CD4-positive, alpha-beta T cell treated with Interleukin-17A for 1 hour (primary cell): ENCODE data around the gene MACROD2.

Experiments used
- DNase-seq: peaks from one replicate; pipeline ENCODE4 v3.0.0-alpha.2; 2020

Gene MACROD2

GRCh38 chr20:15439551-15439950 is 1444.2 kb downstream of the MACROD2 start:
- DNase-seq = no peak

DNA sequence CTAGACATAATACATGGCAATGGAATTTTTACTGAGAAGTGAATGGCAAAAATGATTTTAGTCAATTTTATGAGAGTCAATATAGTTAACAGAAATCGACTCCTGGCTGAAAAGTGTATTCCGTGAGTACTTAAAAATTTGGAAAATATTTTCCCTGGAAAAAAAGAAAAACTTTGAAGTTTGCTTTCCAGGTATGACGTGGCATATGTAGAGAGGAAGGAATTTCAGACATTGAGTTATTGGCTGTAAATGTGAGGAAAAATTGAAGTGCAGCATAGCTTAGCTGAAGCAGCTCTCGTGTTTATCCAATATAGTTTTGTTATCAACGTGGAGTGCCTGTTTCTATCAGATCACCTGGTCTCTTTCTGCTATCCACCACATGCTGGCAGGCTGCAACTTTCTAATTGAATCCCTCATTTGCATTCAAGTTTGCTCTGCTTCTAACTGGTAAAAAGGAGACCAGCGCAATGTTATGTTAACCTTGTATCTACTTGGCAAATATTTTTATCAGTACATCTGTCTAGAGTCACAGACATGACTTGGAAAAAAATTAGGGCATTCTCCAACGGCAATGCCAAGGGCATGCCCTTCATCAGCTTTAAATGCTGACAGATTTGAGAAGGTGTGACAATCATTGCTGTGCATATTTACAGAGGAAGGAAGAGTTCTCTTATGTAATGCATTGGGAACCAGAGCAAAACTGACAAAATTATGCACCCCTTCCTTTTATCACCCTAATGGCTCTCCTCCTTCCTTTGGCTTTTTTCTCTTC is 1444.9 kb downstream of the MACROD2 start:
- no peak for DNase-seq

DNA sequence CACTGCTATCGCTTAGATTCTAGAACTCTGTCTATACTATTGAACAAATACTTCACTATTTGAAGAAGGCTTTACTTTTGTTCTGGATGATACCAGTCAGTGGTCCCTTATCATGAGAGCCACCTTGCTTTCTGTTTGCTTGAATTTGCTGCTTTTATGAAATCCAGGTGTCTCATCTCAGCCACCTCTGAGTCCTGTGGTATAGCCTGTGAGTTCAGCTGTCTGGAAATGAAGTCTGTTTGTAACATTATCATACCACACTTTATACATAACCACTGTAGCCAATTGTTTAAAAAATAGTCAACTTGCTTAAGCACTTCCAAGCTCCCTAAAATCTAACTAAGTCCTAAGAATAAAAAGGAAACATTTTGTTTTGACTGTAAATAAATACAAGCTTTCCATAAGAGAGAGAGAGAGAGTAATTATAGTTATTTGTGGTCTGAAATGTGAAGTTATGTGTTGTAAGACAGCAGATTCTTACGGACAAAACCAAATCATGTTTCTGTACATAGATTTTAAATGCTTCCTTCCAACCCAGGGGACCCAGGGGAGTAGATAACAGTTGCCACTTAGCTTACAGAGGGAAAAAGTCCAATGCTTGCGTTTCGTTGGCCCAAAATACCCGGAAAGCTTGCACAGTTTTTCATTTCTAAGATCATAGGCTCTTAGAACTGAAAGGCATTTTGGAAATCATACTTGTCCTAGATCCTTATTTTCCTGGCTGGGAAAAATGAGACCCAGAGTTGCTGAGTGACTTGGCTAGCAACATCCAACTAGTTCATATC is 1449.9 kb downstream of the MACROD2 start:
- no peak for DNase-seq

DNA sequence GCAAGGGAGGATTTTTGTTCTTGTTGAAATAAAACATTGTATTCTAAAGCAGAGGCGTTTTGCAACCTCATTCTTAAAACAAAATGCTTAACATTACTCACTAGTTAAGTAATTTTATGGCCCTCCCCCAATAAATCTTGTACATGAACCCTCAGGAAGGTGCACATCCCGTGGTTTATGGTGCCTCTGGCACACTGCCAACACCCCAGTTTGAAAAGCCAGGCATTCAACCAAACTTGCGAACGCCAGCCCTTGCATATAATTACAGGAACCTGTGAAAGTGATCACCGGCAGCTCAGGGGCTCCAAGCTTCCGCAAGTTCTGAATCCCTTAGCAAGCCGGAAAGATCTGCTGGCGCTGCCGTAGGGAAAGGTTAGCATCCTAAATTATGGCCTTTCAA is 1451.1 kb downstream of the MACROD2 start:
- no peak for DNase-seq

DNA sequence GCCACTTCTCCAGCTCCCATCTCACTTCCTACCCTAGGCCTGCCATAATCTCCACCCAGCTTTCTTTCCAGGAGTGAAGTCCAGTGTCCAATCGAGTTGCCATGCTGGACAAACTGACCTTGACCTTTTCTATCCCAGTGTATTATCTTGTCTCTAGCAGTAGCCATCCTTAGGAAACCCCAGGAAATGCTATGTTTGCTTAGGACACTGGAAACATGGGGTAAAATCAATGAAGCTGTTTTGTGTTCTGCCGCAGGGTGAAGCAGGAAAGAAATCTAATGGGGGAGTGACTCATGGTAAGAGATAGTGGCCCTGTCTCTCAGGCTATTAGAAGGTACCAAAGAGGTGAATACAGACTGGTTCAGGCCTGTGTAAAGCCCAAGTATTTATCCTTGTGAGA is 1452.2 kb downstream of the MACROD2 start:
- no peak for DNase-seq

- DNase-seq = no peak
These were observed 1453.7 kb downstream of the MACROD2 start for GRCh38 chr20:15449061-15449460.

GRCh38 chr20:15451241-15451640 is 1455.9 kb downstream of the MACROD2 start:
- no peak for DNase-seq

DNA sequence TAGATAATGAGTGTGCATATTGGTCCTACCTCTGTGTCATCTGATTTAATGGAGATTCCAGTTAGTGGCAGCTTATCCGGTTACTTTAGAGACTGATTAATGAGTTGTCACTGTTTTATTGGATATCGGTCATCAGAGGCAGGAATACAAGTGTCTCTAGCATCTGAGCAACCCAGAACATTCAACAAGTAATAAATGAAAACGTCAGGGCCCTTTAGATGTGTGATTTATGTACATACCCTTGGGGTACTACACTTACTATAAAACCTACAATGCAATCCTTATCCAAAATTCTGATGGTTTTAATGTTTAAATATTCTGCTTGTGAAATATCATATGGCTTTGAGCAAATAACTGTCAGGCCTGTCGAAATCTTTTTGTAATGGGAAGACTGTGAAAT is 1460.0 kb downstream of the MACROD2 start:
- DNase-seq = no peak

DNA sequence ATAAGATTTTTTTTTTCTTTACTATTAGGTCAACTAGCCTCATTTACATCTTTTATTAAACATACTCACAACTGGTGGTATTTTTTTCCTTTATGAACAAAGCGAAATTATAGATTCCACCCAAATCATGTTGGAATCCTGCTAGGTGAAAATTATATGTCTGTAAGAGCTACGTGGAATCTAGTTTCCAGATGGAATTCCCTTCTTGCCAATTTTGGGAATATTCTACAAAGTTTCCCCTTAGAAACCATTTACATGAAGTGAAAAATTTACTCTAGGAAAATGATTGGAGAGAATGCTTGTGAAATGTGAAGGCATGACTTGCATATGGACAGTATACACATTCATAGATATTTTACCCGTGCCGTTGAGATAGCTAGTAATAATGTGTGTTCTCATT is 1466.6 kb downstream of the MACROD2 start:
- DNase-seq = no peak

GRCh38 chr20:15475483-15475882 is 1480.2 kb downstream of the MACROD2 start:
- DNase-seq = no peak

- DNase-seq = no peak
These were observed 1480.9 kb downstream of the MACROD2 start for GRCh38 chr20:15476186-15476585.

GRCh38 chr20:15476781-15477180 is 1481.5 kb downstream of the MACROD2 start:
- DNase-seq = no peak

GRCh38 chr20:15482525-15482924 is 1487.2 kb downstream of the MACROD2 start:
- no peak for DNase-seq

DNA sequence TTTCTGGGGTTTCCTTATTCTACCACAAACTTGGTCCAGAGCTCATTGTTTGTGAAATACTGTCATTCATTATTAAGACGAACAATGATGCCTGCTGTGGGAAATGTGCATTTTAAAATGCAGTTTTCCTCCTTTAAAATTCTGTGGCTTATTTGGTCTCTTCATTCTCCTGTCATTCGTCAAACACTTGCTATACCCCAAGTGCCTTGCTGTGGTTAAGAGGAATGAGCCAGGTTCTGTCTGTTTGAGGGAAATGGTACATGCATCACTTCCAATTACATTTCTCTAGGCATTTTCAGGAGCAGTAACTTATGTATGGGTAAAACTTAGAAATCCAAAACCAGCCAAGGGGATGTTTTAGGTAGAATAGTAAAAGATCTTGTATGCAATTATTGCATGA is 1490.2 kb downstream of the MACROD2 start:
- DNase-seq = no peak

DNA sequence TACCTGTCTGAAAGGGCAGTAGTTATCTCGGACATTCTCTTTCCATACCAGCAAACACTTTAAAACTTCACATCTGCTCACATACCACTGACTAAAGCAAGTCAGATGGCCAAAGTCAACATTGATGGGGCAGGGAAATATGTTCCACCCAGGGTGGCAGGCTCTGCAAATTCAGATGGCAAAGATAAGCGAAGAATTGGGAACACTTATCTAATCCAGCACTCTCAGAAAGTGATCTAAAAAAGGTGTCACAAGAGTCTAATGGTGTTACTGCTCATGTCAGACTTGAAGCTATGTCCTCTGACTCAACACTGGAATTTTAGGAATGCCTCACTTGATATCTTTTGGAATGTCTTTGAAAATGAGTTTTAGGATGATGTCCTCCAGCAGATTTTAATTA is 1491.7 kb downstream of the MACROD2 start:
- DNase-seq = no peak

DNA sequence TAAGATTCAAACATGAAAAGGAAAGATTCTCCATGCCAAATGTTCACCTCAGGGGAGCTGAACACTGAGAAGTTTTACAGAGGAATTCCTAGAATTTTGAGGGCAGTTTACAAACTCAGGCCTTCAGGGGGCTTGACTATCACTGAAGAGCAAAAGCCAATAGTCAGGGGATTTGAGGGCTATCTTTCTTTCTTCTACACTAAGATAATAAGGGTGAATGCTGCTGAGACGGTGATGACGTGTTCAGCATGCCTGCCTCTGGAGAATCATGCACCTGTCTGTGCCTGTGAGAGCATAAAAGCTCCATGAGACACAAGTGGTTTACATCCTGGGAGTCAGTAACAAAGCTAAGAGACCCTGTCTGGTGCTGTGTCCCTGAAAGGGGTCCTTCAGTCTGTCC is 1492.4 kb downstream of the MACROD2 start:
- DNase-seq = no peak

DNA sequence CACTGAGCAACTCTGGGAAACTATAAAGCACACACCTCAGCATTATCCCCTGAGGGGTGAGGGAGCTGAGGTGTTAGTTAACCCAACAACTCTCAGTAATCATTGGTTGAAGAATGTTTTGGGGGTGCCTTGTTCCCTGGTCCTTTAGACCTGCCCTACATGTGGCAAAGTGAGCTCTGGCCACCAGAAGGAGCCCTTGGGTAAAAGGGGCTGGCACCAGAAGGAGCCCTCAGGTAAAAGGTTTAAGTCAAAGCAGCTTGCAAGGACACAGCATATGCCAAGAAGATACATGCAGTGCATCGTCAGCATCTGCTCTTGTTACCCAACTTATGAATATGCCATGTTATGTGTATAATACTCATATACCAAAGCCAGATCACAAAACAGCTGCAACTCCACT is 1496.3 kb downstream of the MACROD2 start:
- DNase-seq = no peak

- DNase-seq = no peak
These were observed 1499.5 kb downstream of the MACROD2 start for GRCh38 chr20:15494851-15495250.

- no peak for DNase-seq
These were observed 1501.3 kb downstream of the MACROD2 start for GRCh38 chr20:15496501-15497039.

- no peak for DNase-seq
These were observed 1503.6 kb downstream of the MACROD2 start for GRCh38 chr20:15498926-15499325.

GRCh38 chr20:15506311-15506710 is 1511.0 kb downstream of the MACROD2 start:
- no peak for DNase-seq

DNA sequence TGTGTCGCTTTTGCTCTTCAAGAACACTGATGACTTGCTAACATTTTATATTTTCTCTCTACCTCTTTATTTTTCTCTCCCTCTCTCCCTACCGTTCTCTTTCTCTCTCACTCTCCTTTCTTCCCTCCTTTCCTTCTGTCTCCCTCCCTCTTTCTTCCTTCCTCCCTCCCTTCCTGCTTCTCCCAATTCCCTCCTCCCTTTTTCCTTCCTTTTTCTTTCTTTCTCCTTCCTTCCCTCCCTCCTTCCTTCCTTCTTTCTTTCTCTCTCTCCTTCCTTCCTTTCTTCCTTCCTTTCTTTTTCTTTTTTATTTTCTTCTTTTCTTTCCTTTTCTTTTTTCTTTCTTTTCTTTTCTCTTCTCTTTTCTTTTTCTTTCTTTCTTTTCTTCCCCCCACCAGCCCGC is 1511.8 kb downstream of the MACROD2 start:
- DNase-seq = no peak

DNA sequence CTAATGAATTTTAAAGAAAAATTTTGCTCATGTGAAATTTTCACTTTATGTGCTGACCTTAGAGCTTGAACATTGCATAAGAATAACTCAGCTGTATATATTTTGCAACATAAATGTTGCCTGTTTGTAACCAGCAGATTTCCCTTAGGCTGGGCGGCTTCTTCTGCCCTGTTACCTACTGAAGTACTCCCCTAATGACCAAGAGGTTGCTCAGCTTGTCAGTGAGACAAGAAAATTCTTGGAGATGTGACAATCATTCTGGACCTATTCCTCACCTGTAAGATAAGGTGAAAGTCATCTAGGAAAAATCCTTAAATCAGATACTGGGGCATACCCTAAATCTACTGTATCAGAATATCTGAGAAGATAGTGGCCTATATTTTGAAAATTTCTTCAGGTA is 1516.2 kb downstream of the MACROD2 start:
- DNase-seq = no peak

- DNase-seq = no peak
These were observed 1517.6 kb downstream of the MACROD2 start for GRCh38 chr20:15512916-15513315.
